Hepatocyte (in vitro differentiated cells): ENCODE results near the gene LTO1. TPM values are rescaled to one million over a fixed set of nuclear protein-coding genes. Genes with fewer than 3 reads are reported as not detected.
A peak's percentile ranks its signal among the peaks of the same experiment; 100 is the strongest.

ENCODE experiments used
- DNase-seq: peaks from one replicate; pipeline ENCODE4 v3.0.0-alpha.2; 2016; ENCODE audit warnings: low spot score
- H2AFZ ChIP-seq: fragments of 200-600 bp; sonication (generic); 2 replicates; pipeline ENCODE4 v1.6.0; 2016; ENCODE audit warnings: antibody characterized with exemption, mild to moderate bottlenecking
- H3K27ac ChIP-seq: fragments of 200-600 bp; sonication (generic); 2 replicates; pipeline ENCODE4 v1.5.1; 2016; ENCODE audit warnings: mild to moderate bottlenecking
- H3K27me3 ChIP-seq: fragments of 200-600 bp; sonication (generic); 2 replicates; pipeline ENCODE4 v1.6.1; 2016
- H3K36me3 ChIP-seq: fragments of 200-600 bp; sonication (generic); replicated peaks from 2 replicates; pipeline ENCODE4 v1.5.1; 2016; ENCODE audit warnings: low read depth; ENCODE audit not compliant: insufficient read depth
- H3K4me1 ChIP-seq: fragments of 200-600 bp; sonication (generic); 2 replicates; pipeline ENCODE4 v1.5.1; 2016; ENCODE audit warnings: mild to moderate bottlenecking, moderate library complexity; ENCODE audit not compliant: insufficient read depth
- H3K4me2 ChIP-seq: fragments of 200-600 bp; sonication (generic); 2 replicates; pipeline ENCODE4 v1.6.0; 2016
- H3K4me3 ChIP-seq: fragments of 200-600 bp; sonication (generic); 2 replicates; pipeline ENCODE4 v1.5.1; 2016; ENCODE audit warnings: mild to moderate bottlenecking
- H3K79me2 ChIP-seq: fragments of 200-600 bp; sonication (generic); 2 replicates; pipeline ENCODE4 v1.6.0; 2017; ENCODE audit warnings: mild to moderate bottlenecking
- H3K9me2 ChIP-seq: fragments of 200-600 bp; sonication (generic); replicated peaks from 2 replicates; pipeline ENCODE4 v1.6.0; 2017; ENCODE audit warnings: mild to moderate bottlenecking; ENCODE audit not compliant: insufficient read depth
- H3K9me3 ChIP-seq: fragments of 200-600 bp; sonication (generic); 2 replicates; pipeline ENCODE4 v1.5.1; 2016; ENCODE audit warnings: low read depth, mild to moderate bottlenecking
- H4K20me1 ChIP-seq: fragments of 200-600 bp; sonication (generic); 2 replicates; pipeline ENCODE4 v1.6.0; 2016; ENCODE audit warnings: mild to moderate bottlenecking; ENCODE audit not compliant: insufficient read depth, poor library complexity, severe bottlenecking
- EZH2 ChIP-seq: fragments of 200-600 bp; sonication (generic); IDR thresholded peaks from 2 replicates; pipeline ENCODE4 v1.6.1; 2016; ENCODE audit warnings: antibody characterized with exemption, mild to moderate bottlenecking, borderline replicate concordance
- EZH2phosphoT487 ChIP-seq: fragments of 200-600 bp; sonication (generic); IDR thresholded peaks from one replicate; pipeline ENCODE4 v1.6.1; 2018; ENCODE audit warnings: antibody characterized with exemption, mild to moderate bottlenecking, low read depth, moderate library complexity; ENCODE audit not compliant: unreplicated experiment, severe bottlenecking
- WGBS: methylation state at CpG from one replicate; pipeline ENCODE4 v1.1.6; 2016; ENCODE audit warnings: low lambda C conversion rate; ENCODE audit errors: missing lambda C conversion rate; 5-methylcytosine and 5-hydroxymethylcytosine counted together
- polyA plus RNA-seq: library from polyadenylated mRNA; unstranded; fragments of >200 nt; fragmentation: Nextera tagmentation; extraction: Ambion mirVana; gene quantifications from 2 replicates; pipeline ENCODE4 v1.2.1, GENCODE V29; 2016
- total RNA-seq: library from RNA; depleted of rRNA; stranded (reverse); fragments of >200 nt; gene quantifications from 2 replicates; pipeline ENCODE4 v1.2.3, GENCODE V29; 2014
- TF ChIP-seq, protein P1 (sequence below): fragments of 200-600 bp; sonication (generic); IDR thresholded peaks from 2 replicates; pipeline ENCODE4 v1.5.1; 2016; ENCODE audit warnings: antibody characterized with exemption, mild to moderate bottlenecking; ENCODE audit not compliant: poor library complexity

Gene LTO1
- total and polyA plus RNA-seq, 2 experiments from 2014 or later, result 12.6 to 13.4 TPM

DNA sequence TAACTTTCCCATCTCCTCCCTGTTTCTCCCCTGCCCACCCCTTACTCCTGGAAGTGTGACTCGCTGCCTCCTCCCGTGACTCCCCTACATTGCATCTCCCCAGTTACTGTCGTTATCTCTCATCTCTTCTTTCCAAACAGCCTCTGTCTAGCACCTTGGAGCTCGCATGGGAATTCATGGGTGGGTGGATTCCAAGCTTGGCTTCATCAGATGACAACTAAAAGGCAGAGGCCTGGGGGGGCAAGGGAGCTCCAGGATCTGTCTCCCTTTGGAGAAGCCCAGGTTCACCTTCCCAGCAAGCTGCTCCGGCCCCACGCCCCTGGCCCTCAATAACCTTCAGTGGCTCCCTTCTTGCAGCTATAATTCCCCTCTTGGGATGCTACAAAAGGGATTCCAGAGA is 41.1 kb downstream of the LTO1 start:
- TF ChIP-seq, protein P1, sequence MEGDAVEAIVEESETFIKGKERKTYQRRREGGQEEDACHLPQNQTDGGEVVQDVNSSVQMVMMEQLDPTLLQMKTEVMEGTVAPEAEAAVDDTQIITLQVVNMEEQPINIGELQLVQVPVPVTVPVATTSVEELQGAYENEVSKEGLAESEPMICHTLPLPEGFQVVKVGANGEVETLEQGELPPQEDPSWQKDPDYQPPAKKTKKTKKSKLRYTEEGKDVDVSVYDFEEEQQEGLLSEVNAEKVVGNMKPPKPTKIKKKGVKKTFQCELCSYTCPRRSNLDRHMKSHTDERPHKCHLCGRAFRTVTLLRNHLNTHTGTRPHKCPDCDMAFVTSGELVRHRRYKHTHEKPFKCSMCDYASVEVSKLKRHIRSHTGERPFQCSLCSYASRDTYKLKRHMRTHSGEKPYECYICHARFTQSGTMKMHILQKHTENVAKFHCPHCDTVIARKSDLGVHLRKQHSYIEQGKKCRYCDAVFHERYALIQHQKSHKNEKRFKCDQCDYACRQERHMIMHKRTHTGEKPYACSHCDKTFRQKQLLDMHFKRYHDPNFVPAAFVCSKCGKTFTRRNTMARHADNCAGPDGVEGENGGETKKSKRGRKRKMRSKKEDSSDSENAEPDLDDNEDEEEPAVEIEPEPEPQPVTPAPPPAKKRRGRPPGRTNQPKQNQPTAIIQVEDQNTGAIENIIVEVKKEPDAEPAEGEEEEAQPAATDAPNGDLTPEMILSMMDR, result no peak
- no peak for TF ChIP-seq EZH2
- TF ChIP-seq EZH2phosphoT487, result no peak
- peaks cover 12% of the 10 kb centered on the region for H3K27me3 ChIP-seq
- 92% methylated on average over 6 of the region's 6 CpGs for WGBS
- H3K36me3 ChIP-seq, result no peaks in the 10 kb centered on the region
- no peak overlapping the region for H3K4me2 ChIP-seq
- no peaks in the 10 kb centered on the region for H3K79me2 ChIP-seq
- no peak for DNase-seq
- no peak overlapping the region for H2AFZ ChIP-seq
- H3K4me3 ChIP-seq, result no peak overlapping the region
- H3K9me3 ChIP-seq, result no peaks in the 10 kb centered on the region
- H3K4me1 ChIP-seq, result peaks cover 26% of the 10 kb centered on the region
- H3K27ac ChIP-seq, result no peak overlapping the region
- H4K20me1 ChIP-seq, result no peaks in the 10 kb centered on the region
- H3K9me2 ChIP-seq, result no peaks in the 10 kb centered on the region

DNA sequence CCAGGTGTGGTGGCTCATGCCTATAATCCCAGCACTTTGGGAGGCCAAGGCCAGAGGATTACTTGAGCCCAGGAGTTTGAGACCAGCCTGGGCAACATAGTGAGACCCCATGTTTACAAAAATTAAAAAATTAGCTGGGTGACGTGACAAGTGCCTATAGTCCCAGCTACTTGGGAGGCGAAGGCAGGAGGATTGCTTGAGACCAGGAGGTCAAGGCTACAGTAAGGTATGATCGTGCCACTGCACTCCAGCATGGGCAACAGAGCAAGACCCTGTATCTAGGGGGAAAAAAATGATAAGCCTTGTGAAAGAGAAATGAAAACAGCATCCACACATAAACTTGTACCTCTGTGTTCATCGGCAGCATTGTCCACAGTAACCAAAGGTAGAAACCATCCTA is 42.3 kb downstream of the LTO1 start:
- Histone ChIP-seq H4K20me1 (no peaks in the 10 kb centered on the region), H3K9me3 (no peaks in the 10 kb centered on the region), H2AFZ (no peak overlapping the region), H3K4me1 (peaks cover 19% of the 10 kb centered on the region), H3K27ac (no peak overlapping the region), H3K9me2 (no peaks in the 10 kb centered on the region), H3K79me2 (no peaks in the 10 kb centered on the region), H3K36me3 (no peaks in the 10 kb centered on the region), H3K4me3 (no peak overlapping the region), H3K4me2 (no peak overlapping the region), H3K27me3 (peaks cover 12% of the 10 kb centered on the region)
- 99% methylated on average over 4 of the region's 4 CpGs for WGBS
- no peak for DNase-seq
- TF ChIP-seq EZH2phosphoT487, result no peak
- TF ChIP-seq, protein P1, result no peak
- TF ChIP-seq EZH2, result no peak

DNA sequence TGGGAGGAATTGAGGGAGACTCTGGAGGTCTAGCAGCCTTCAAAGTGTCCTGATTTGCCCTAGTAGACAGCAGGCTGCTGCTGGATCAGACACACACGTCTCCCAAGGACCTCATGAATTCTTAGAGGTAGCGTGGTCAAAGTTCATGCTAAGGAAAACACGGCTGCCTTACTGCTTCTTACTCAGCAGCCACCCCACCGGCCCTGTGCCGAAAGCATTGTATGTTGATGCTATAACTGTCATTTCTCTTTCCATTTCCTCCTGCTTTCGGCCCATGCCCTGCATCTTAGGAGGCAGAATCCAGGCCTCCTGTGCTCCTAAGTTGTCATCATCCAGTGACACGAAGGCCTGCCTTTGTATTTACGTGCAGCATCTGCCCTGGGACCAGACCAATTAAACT is 44.7 kb downstream of the LTO1 start:
- Histone ChIP-seq H3K4me2 (no peak overlapping the region), H2AFZ (no peak overlapping the region), H3K4me3 (no peak overlapping the region), H3K36me3 (no peaks in the 10 kb centered on the region), H4K20me1 (no peaks in the 10 kb centered on the region), H3K27me3 (no peaks in the 10 kb centered on the region), H3K9me3 (no peaks in the 10 kb centered on the region), H3K4me1 (no peaks in the 10 kb centered on the region), H3K79me2 (no peaks in the 10 kb centered on the region), H3K27ac (no peak overlapping the region), H3K9me2 (no peaks in the 10 kb centered on the region)
- TF ChIP-seq EZH2phosphoT487 (no peak), EZH2 (no peak)
- TF ChIP-seq, protein P1, result no peak
- WGBS, result 86% methylated on average over 8 of the region's 8 CpGs
- peak; percentile 55 for DNase-seq

DNA sequence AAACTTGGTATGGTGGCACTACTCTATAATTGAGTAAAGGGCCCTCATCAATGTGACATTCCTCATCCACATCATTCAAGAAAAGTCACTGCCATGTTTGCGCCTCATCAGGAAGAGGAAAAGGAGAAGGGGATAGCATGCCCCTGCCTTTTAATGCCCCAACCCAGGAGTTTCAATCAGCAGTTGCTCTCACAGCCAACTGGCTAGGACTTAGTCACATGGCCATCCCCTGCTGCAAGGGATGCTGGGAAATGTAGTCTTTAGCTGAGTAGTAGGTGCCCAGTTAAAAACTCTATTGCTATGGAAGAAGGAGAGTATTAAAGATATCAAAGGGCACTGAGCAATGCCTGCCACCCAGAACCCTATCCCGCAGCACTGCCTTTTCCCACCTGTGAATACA is 45.1 kb downstream of the LTO1 start:
- H3K9me2 ChIP-seq, result no peaks in the 10 kb centered on the region
- whole genome bisulfite sequencing, result 97% methylated on average over 2 of the region's 2 CpGs
- no peak overlapping the region for H3K4me2 ChIP-seq
- no peak overlapping the region for H3K27ac ChIP-seq
- TF ChIP-seq, protein P1, result no peak
- TF ChIP-seq EZH2phosphoT487, result no peak
- TF ChIP-seq EZH2, result no peak
- H3K9me3 ChIP-seq, result no peaks in the 10 kb centered on the region
- H4K20me1 ChIP-seq, result no peaks in the 10 kb centered on the region
- H2AFZ ChIP-seq, result no peak overlapping the region
- no peaks in the 10 kb centered on the region for H3K79me2 ChIP-seq
- no peaks in the 10 kb centered on the region for H3K4me1 ChIP-seq
- no peak overlapping the region for H3K4me3 ChIP-seq
- no peaks in the 10 kb centered on the region for H3K27me3 ChIP-seq
- H3K36me3 ChIP-seq, result no peaks in the 10 kb centered on the region
- no peak for DNase-seq
